Measurements from ENCODE around the gene RAB11FIP4.

The RAB11FIP4 gene

DNA sequence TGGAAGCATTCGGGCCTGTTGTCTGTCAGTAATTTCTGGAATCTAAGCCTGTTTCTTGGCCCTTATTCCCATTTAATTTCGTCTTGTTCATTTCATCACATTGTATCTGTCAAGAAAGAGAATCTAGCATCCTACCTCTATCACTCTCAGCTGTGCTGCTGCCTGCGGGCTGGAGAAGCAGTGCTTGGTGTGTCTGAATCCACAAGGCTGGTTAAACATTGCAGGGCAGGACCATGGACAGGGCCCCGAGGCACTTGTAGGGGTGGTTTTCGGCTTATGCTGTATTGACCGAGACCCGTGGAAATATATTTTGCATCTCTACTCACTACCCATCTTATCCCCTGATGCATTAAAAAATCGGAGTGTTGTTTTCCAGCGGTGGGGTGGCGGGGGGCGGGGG is 3.1 kb downstream of the RAB11FIP4 start:
- Histone ChIP-seq H3K9ac (ENCODE audit: low read length in 2 of 2) (no peak overlapping the region), H3K27me3 (ENCODE audit: control insufficient read depth in 1 of 2, insufficient read depth in 2 of 2, low read length in 2 of 2) (peaks cover 47 to 51% of the 10 kb centered on the region in 2 donors), H3K4me1 (ENCODE audit: control insufficient read depth, insufficient read depth, low read length) (peaks cover 9% of the 10 kb centered on the region), H3K36me3 (ENCODE audit: control insufficient read depth in 2 of 2, insufficient read depth in 2 of 2, low read length in 2 of 2) (no peaks in the 10 kb centered on the region), H3K27ac (ENCODE audit: low read length) (no peak overlapping the region), H3K9me3 (ENCODE audit: control insufficient read depth in 2 of 2, low read length in 2 of 2) (no peaks in the 10 kb centered on the region), H3K4me3 (ENCODE audit: low read length in 2 of 2) (no peak overlapping the region)

DNA sequence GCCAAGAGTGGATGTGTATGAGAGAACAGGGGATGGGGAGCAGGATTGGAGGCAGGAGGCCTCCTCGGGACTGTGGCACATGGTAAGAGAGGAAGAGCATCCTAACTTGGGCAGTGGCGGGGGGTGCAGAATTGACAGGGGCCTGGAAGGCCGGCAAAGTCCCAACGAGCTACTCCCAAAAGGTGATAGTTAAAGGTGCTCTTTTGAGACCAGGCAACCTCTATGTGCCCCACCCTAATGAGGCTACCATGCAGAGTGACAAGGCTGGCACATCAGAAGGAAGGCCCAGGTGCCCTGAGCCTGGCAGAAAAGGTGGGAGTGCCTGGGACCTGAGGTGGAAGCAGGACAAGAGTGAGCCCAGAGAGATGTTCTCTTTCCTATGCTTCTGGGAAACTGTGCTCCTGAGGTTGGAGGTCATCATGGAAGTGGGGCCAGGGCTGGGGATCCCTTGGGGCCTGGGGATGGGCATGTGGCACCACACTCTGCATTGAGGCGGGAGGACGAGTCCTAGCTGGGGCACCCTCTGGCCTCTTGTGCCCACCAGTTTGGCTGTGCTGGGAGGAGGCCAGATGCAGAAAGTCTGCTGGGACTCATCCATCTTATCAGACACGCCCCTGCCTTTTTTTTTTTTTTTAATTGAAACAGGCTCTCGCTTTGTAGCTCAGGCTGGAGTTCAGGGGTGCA is 5.9 kb downstream of the RAB11FIP4 start:
- no peaks in the 10 kb centered on the region for H3K9me3 ChIP-seq (ENCODE audit: control insufficient read depth in 2 of 2, low read length in 2 of 2)
- no peaks in the 10 kb centered on the region for H3K36me3 ChIP-seq (ENCODE audit: control insufficient read depth in 2 of 2, insufficient read depth in 2 of 2, low read length in 2 of 2)
- peaks cover 2% of the 10 kb centered on the region for H3K4me1 ChIP-seq (ENCODE audit: control insufficient read depth, insufficient read depth, low read length)
- peaks cover 29 to 32% of the 10 kb centered on the region in 2 donors for H3K27me3 ChIP-seq (ENCODE audit: control insufficient read depth in 1 of 2, insufficient read depth in 2 of 2, low read length in 2 of 2)
- H3K27ac ChIP-seq (ENCODE audit: low read length), result no peak overlapping the region
- H3K9ac ChIP-seq (ENCODE audit: low read length in 2 of 2), result no peak overlapping the region
- H3K4me3 ChIP-seq (ENCODE audit: low read length in 2 of 2), result no peak overlapping the region

DNA sequence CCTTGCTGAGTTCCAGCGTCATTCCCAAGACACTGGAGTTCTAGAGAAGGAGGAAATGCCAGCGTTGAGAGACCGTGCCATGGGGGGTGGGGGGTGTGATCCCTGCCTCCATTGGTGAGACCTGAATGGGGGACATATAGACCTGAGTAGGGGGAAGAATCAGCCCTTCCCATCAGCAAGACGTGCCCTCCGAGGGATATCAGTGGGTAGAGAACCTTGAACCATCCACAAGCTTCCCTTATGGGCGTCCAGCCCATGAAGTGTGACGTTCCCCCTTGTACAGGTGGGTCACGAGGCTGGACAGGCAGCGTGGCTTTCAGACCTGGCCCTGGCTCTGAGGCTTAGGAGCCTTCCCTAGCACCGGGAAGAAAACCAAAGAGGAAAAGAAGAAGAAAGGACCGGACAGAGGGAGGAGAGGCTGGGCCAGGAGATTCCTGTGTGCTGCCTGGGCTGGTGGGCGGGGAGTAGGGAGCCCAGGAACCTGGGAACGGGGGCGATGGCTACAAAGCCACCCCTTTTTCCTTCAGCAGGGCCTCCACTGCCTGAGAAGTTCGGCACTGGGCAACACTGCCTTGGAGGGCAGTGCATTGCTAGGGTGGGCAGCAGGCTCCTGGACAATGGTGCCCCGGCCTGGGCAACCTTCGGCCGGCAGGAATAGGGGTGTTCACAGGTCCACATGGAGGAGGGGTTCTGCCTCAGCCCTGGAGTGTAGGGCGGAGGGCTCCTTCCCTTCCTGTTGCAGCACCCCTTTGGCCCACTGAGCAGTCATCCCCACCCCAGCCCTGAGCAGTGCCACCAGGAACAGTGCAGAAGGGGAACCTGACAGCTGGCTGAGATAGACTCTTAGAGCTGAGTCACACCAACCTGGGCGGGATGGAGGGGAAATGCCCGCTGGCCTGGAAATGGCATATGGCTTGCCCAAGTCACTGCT is 7.2 kb downstream of the RAB11FIP4 start:
- H3K9me3 ChIP-seq (ENCODE audit: control insufficient read depth in 2 of 2, low read length in 2 of 2), result no peaks in the 10 kb centered on the region
- no peak overlapping the region for H3K4me3 ChIP-seq (ENCODE audit: low read length in 2 of 2)
- no peaks in the 10 kb centered on the region for H3K4me1 ChIP-seq (ENCODE audit: control insufficient read depth, insufficient read depth, low read length)
- no peaks in the 10 kb centered on the region for H3K36me3 ChIP-seq (ENCODE audit: control insufficient read depth in 2 of 2, insufficient read depth in 2 of 2, low read length in 2 of 2)
- H3K9ac ChIP-seq (ENCODE audit: low read length in 2 of 2), result no peak overlapping the region
- no peak overlapping the region for H3K27ac ChIP-seq (ENCODE audit: low read length)
- peaks cover 17 to 20% of the 10 kb centered on the region in 2 donors for H3K27me3 ChIP-seq (ENCODE audit: control insufficient read depth in 1 of 2, insufficient read depth in 2 of 2, low read length in 2 of 2)

DNA sequence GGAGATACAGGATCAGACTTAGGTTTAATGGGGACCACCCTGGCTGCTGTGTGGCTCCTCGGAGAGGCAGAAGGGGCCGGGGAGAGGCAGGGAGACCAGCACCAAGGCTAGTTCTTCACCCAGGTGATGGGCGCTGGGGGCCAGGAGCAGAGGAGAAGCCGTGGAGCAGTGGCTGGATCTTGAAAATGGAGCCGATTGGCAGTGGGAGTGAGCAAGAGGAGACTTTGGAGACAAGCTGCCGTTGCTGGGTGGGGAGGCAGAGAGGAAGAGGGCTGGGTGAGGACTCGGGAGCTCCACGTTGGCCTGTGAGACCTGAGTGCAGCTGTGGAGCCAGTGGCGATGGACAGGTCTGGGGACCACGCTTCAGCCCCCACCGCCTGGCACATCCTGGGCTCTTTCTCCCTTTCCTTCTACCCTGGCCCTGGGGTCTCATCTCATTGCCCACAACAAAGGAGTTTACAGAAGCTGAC is 9.0 kb downstream of the RAB11FIP4 start:
- H3K36me3 ChIP-seq (ENCODE audit: control insufficient read depth in 2 of 2, insufficient read depth in 2 of 2, low read length in 2 of 2), result no peaks in the 10 kb centered on the region
- no peaks in the 10 kb centered on the region for H3K4me1 ChIP-seq (ENCODE audit: control insufficient read depth, insufficient read depth, low read length)
- H3K9me3 ChIP-seq (ENCODE audit: control insufficient read depth in 2 of 2, low read length in 2 of 2), result no peaks in the 10 kb centered on the region
- peaks cover 9 to 10% of the 10 kb centered on the region in 2 donors for H3K27me3 ChIP-seq (ENCODE audit: control insufficient read depth in 1 of 2, insufficient read depth in 2 of 2, low read length in 2 of 2)
- H3K4me3 ChIP-seq (ENCODE audit: low read length in 2 of 2), result no peak overlapping the region
- no peak overlapping the region for H3K9ac ChIP-seq (ENCODE audit: low read length in 2 of 2)
- H3K27ac ChIP-seq (ENCODE audit: low read length), result no peak overlapping the region

DNA sequence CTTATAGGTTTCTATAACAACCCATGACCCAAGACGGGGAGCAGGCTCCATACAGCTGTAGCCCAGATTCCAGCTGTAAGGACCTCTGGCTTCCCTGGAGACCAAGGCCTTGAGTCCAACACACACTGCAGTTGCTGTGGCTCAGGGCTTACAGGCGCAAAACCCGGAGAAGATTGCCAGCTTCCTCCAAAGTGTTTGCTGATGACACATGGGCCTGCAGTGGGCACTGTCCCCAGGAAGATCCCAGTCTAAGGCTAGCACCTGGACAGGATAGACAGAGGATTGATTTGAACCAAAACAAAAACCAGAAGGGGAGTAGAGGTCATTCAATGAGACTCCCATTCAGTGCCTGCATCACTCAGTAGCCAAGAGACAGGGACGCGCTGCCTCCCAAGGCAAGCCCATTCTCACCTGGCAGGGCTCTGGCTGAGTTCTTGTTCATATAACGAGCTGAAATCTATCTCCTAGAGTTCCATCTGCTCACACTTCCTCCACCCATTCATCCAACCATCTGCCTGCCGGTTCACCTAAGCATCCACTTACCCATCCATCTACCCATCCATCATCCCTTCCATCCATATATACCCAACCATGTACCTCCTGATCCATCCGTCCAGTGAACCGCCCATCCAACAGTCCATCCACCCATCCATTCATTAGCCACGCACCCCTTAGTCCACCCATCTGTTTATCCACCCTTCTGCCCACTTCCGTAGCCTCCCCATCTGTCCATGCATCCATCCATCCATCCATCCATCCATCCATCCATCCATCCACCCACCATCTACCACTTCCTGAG is 10.2 kb downstream of the RAB11FIP4 start:
- no peaks in the 10 kb centered on the region for H3K9me3 ChIP-seq (ENCODE audit: control insufficient read depth in 2 of 2, low read length in 2 of 2)
- no peaks in the 10 kb centered on the region for H3K36me3 ChIP-seq (ENCODE audit: control insufficient read depth in 2 of 2, insufficient read depth in 2 of 2, low read length in 2 of 2)
- no peak overlapping the region for H3K4me3 ChIP-seq (ENCODE audit: low read length in 2 of 2)
- H3K27me3 ChIP-seq (ENCODE audit: control insufficient read depth in 1 of 2, insufficient read depth in 2 of 2, low read length in 2 of 2), result peaks cover 3 to 4% of the 10 kb centered on the region in 2 donors
- H3K27ac ChIP-seq (ENCODE audit: low read length), result no peak overlapping the region
- no peak overlapping the region for H3K9ac ChIP-seq (ENCODE audit: low read length in 2 of 2)
- H3K4me1 ChIP-seq (ENCODE audit: control insufficient read depth, insufficient read depth, low read length), result no peaks in the 10 kb centered on the region

DNA sequence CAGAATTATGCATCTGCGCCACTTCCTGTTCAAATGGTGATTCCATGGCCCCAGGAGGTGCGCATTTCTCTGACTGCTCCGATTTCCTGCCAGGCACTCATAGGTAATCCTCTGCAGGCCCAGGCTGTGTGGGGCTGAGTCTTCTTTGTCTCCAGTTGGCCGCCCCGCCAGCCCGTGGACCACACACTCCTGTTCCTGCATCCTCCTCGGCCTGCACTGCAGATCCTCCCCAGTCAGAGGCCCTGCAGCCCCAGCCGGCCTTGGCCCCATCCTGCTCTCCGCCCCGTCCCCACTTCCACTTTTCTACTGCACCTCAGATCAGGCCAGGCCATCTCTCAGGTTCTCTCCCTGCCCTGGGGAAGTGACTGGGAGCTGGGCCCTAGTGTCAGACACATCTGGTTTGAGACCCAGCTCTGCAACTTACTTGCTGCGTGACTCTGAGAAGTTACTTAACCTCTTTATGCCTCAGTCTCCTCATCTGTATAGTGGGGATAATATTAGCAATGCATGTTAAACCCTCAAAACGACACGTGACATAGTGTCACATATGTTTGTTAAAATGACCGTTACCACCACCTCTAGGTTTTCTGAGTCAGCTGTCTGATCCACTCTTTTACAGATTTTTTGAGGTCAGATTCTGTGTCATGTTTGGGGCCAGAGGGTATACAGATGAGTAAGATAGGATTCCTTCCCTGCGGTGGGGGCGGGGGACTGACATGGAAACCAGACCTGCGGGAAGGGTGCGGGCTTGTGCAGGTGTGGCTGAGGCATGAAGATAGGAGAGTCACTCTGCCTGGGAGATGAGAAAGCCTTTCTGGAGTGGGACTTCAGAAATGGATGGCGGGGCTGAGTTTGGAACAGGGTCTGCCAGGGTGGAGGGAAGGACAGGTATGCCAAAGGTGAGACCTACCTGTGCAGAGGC is 12.8 kb downstream of the RAB11FIP4 start:
- no peak overlapping the region for H3K4me3 ChIP-seq (ENCODE audit: low read length in 2 of 2)
- peaks cover 0 to 2% of the 10 kb centered on the region in 2 donors for H3K27me3 ChIP-seq (ENCODE audit: control insufficient read depth in 1 of 2, insufficient read depth in 2 of 2, low read length in 2 of 2)
- H3K36me3 ChIP-seq (ENCODE audit: control insufficient read depth in 2 of 2, insufficient read depth in 2 of 2, low read length in 2 of 2), result no peaks in the 10 kb centered on the region
- H3K9me3 ChIP-seq (ENCODE audit: control insufficient read depth in 2 of 2, low read length in 2 of 2), result no peaks in the 10 kb centered on the region
- H3K4me1 ChIP-seq (ENCODE audit: control insufficient read depth, insufficient read depth, low read length), result no peaks in the 10 kb centered on the region
- H3K27ac ChIP-seq (ENCODE audit: low read length), result no peak overlapping the region
- no peak overlapping the region for H3K9ac ChIP-seq (ENCODE audit: low read length in 2 of 2)

DNA sequence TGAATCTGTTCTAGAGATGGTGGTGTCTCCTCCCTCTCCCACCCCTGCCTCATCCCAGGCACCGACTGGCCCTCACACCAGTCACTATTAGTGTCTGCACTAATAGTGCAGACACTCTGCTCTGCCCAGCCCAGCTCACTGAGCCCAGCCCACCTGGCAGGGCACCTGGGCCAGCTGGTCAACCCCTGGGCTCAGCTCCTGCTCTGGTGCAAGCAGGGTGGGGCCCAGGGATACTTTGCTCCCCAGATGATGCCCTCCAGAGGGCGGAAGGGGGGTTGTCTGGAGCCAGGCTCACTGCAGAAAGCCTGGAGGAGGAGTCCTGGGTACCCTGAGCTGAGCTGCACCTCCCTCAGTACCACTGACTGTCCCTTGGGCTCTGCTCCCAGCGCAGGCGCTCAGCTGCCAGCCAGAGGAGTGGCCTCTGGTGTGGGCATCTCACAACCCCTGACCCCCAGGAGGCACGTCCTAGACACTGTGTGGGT is 14.5 kb downstream of the RAB11FIP4 start:
- H3K4me3 ChIP-seq (ENCODE audit: low read length in 2 of 2), result no peak overlapping the region
- H3K9ac ChIP-seq (ENCODE audit: low read length in 2 of 2), result no peak overlapping the region
- peaks cover 0 to 2% of the 10 kb centered on the region in 2 donors for H3K27me3 ChIP-seq (ENCODE audit: control insufficient read depth in 1 of 2, insufficient read depth in 2 of 2, low read length in 2 of 2)
- H3K36me3 ChIP-seq (ENCODE audit: control insufficient read depth in 2 of 2, insufficient read depth in 2 of 2, low read length in 2 of 2), result no peaks in the 10 kb centered on the region
- H3K4me1 ChIP-seq (ENCODE audit: control insufficient read depth, insufficient read depth, low read length), result no peaks in the 10 kb centered on the region
- no peaks in the 10 kb centered on the region for H3K9me3 ChIP-seq (ENCODE audit: control insufficient read depth in 2 of 2, low read length in 2 of 2)
- H3K27ac ChIP-seq (ENCODE audit: low read length), result no peak overlapping the region

DNA sequence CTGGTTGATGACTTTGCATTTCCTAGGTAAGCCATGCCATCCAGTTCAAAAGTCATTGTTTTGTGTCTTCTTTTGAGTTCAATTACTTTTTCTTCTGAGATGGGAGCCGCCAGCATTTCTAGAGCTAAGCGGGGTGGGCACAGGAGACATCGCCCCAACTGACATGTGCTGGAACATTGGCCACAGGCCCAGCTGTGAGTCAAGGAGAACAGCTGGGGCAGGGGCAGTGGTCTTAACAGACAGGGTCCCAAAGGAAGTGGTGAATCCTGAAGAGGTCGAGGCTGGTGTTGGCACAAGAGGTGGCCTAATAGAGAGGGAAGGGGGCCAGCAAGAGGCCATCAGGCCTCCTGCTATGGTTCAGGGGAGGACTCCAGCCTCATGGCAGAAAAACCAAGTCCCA is 17.1 kb downstream of the RAB11FIP4 start:
- Histone ChIP-seq H3K27me3 (ENCODE audit: control insufficient read depth in 1 of 2, insufficient read depth in 2 of 2, low read length in 2 of 2) (peaks cover 0 to 6% of the 10 kb centered on the region in 2 donors), H3K27ac (ENCODE audit: low read length) (no peak overlapping the region), H3K4me3 (ENCODE audit: low read length in 2 of 2) (no peak overlapping the region), H3K4me1 (ENCODE audit: control insufficient read depth, insufficient read depth, low read length) (no peaks in the 10 kb centered on the region), H3K36me3 (ENCODE audit: control insufficient read depth in 2 of 2, insufficient read depth in 2 of 2, low read length in 2 of 2) (no peaks in the 10 kb centered on the region), H3K9ac (ENCODE audit: low read length in 2 of 2) (no peak overlapping the region), H3K9me3 (ENCODE audit: control insufficient read depth in 2 of 2, low read length in 2 of 2) (no peaks in the 10 kb centered on the region)

DNA sequence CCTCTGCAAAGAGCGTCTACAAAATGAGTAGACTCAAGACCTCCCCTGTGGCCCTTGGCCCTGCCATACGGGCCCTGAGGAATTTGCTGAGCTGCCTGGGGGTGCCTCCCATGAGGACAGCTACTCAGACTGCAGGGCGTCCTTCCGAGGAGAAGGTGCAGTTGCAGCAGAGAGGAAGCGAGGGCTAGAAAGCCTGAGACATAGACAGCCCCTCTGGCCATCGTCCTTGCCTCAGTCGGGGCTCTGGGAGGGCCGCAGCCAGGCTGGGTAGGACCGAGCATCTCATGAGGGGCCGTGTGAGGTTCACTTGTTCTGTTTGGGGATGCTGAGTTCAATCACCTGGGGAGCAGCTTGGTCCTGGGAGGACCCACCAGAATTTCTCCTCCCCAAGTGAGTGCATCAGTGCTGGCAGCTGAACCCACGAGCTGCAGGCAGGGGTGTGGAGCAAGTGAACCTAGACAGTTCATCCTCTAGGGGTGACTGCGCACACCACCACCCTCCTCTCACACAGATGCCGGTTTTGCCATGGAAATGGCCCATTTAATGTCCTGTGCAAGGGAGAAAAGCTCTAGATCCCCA is 20.3 kb downstream of the RAB11FIP4 start:
- Histone ChIP-seq H3K27ac (ENCODE audit: low read length) (no peak overlapping the region), H3K9me3 (ENCODE audit: control insufficient read depth in 2 of 2, low read length in 2 of 2) (no peaks in the 10 kb centered on the region), H3K4me1 (ENCODE audit: control insufficient read depth, insufficient read depth, low read length) (no peaks in the 10 kb centered on the region), H3K9ac (ENCODE audit: low read length in 2 of 2) (no peak overlapping the region), H3K27me3 (ENCODE audit: control insufficient read depth in 1 of 2, insufficient read depth in 2 of 2, low read length in 2 of 2) (peaks cover 0 to 7% of the 10 kb centered on the region in 2 donors), H3K36me3 (ENCODE audit: control insufficient read depth in 2 of 2, insufficient read depth in 2 of 2, low read length in 2 of 2) (no peaks in the 10 kb centered on the region), H3K4me3 (ENCODE audit: low read length in 2 of 2) (no peak overlapping the region)
